CD14-positive monocyte (primary cell): Measurements from ENCODE around the gene PARP11. TPM values are rescaled to one million over a fixed set of nuclear protein-coding genes. Genes with fewer than 3 reads are reported as not detected.
A peak's percentile ranks its signal among the peaks of the same experiment; 100 is the strongest.

ENCODE experiments used
- DNase-seq, 3 donors: peaks; one replicate each; pipeline ENCODE4 v3.0.0-alpha.2; 2011 to 2022
- H2AFZ ChIP-seq: 2 replicates; pipeline ENCODE4 v1.6.0; 2012; ENCODE audit warnings: mild to moderate bottlenecking, low read depth, low read length, inconsistent platforms; ENCODE audit not compliant: insufficient read depth, poor library complexity, severe bottlenecking
- H3K27ac ChIP-seq, 2 donors: 1 replicate in 1 of 2; 2 replicates in 1 of 2; pipeline ENCODE4 v1.5.1; 2012 to 2013; ENCODE audit warnings: low read length in 2 of 2, control low read depth in 1 of 2, inconsistent platforms in 1 of 2, low read depth in 1 of 2, mild to moderate bottlenecking in 1 of 2
- H3K27me3 ChIP-seq, 2 donors: one replicate each; pipeline versions ENCODE4 v1.6.0 to v1.6.1; 2011 to 2013; ENCODE audit warnings: low read length in 2 of 2; ENCODE audit not compliant: control insufficient read depth in 2 of 2, insufficient read depth in 2 of 2
- H3K36me3 ChIP-seq, 2 donors: replicated peaks in 1 of 2; 1 replicate in 1 of 2; 2 replicates in 1 of 2; pipeline versions ENCODE4 v1.5.1 to v1.6.1; 2012 to 2013; ENCODE audit warnings: low read length in 2 of 2, control low read depth in 1 of 2, inconsistent platforms in 1 of 2, mild to moderate bottlenecking in 1 of 2; ENCODE audit not compliant: insufficient read depth in 2 of 2, control insufficient read depth in 1 of 2
- H3K4me1 ChIP-seq, 2 donors: 1 replicate in 1 of 2; 2 replicates in 1 of 2; pipeline versions ENCODE4 v1.5.1 to v1.6.1; 2012 to 2013; ENCODE audit warnings: low read length in 2 of 2, control low read depth in 1 of 2, inconsistent platforms in 1 of 2, mild to moderate bottlenecking in 1 of 2, moderate library complexity in 1 of 2; ENCODE audit not compliant: insufficient read depth in 2 of 2, control insufficient read depth in 1 of 2
- H3K4me2 ChIP-seq: replicated peaks from 2 replicates; pipeline ENCODE3; 2012; ENCODE audit warnings: low read length, moderate library complexity, mild to moderate bottlenecking; ENCODE audit not compliant: poor library complexity, severe bottlenecking; ENCODE audit errors: extremely low read depth
- H3K4me3 ChIP-seq, 3 experiments: fragments of 200-600 bp in 1 of 3; sonication (generic) in 1 of 3; replicated peaks in 1 of 3; 1 replicate in 2 of 3; 2 replicates in 1 of 3; pipeline ENCODE4 v1.5.1; 2011 to 2013; ENCODE audit warnings: low read length in 3 of 3, mild to moderate bottlenecking in 3 of 3, control low read depth in 2 of 3, low read depth in 2 of 3, inconsistent platforms in 1 of 3, moderate library complexity in 1 of 3
- H3K79me2 ChIP-seq: 2 replicates; pipeline ENCODE4 v1.6.0; 2012; ENCODE audit warnings: mild to moderate bottlenecking, control low read depth, inconsistent platforms, low read length, moderate library complexity; ENCODE audit not compliant: insufficient read depth
- H3K9ac ChIP-seq: 2 replicates; pipeline ENCODE4 v1.6.0; 2017; ENCODE audit warnings: low read length, mild to moderate bottlenecking; ENCODE audit not compliant: insufficient read depth, poor library complexity, severe bottlenecking
- H3K9me3 ChIP-seq, 2 donors: replicated peaks in 1 of 2; 1 replicate in 1 of 2; 2 replicates in 1 of 2; pipeline versions ENCODE4 v1.5.1 to v1.6.1; 2012 to 2013; ENCODE audit warnings: low read length in 2 of 2, control low read depth in 1 of 2; ENCODE audit not compliant: control insufficient read depth in 1 of 2, insufficient read depth in 1 of 2
- H4K20me1 ChIP-seq: 2 replicates; pipeline ENCODE4 v1.6.0; 2012; ENCODE audit warnings: mild to moderate bottlenecking, low read length, control low read depth, moderate library complexity; ENCODE audit not compliant: insufficient read depth
- H3K27ac Mint-ChIP-seq, 7 donors: one replicate each; pipeline ENCODE4 v1.8.0; 2020; ENCODE audit warnings: mild to moderate bottlenecking in 7 of 7, mixed read lengths in 7 of 7, moderate library complexity in 6 of 7, inconsistent platforms in 2 of 7
- H3K27me3 Mint-ChIP-seq, 3 donors: one replicate each; pipeline ENCODE4 v1.8.0; 2021 to 2022; ENCODE audit warnings: low read depth in 3 of 3, mild to moderate bottlenecking in 3 of 3, mixed read lengths in 3 of 3, moderate library complexity in 3 of 3, inconsistent platforms in 1 of 3
- H3K36me3 Mint-ChIP-seq, 2 donors: one replicate each; pipeline ENCODE4 v1.8.0; 2020; ENCODE audit warnings: mixed read lengths in 2 of 2, inconsistent platforms in 1 of 2, mild to moderate bottlenecking in 1 of 2
- H3K4me1 Mint-ChIP-seq: one replicate; pipeline ENCODE4 v1.8.0; 2020; ENCODE audit warnings: mild to moderate bottlenecking, mixed read lengths
- H3K4me3 Mint-ChIP-seq, 2 donors: one replicate each; pipeline ENCODE4 v1.8.0; 2020; ENCODE audit warnings: mild to moderate bottlenecking in 2 of 2, mixed read lengths in 2 of 2, moderate library complexity in 1 of 2
- H3K9me3 Mint-ChIP-seq, 7 donors: one replicate each; pipeline ENCODE4 v1.8.0; 2020 to 2022; ENCODE audit warnings: mixed read lengths in 7 of 7, mild to moderate bottlenecking in 6 of 7, moderate library complexity in 6 of 7, inconsistent platforms in 2 of 7
- CTCF ChIP-seq: fragments of 200-600 bp; IDR thresholded peaks from one replicate; pipeline ENCODE4 v1.8.0; 2022; ENCODE audit warnings: antibody characterized with exemption, mild to moderate bottlenecking
- WGBS: methylation state at CpG from one replicate; pipeline ENCODE4 v1.1.5; 2013; ENCODE audit warnings: missing lambda C conversion rate; ENCODE audit not compliant: insufficient coverage; 5-methylcytosine and 5-hydroxymethylcytosine counted together
- intact Hi-C, 2 donors: fragments of 100-400 bp; cut with micrococcal nuclease; formaldehyde crosslinking; loops; one replicate each; pipeline versions ENCODE4 v1.15.0 to v1.15.1; 2023
- polyA plus RNA-seq, 3 donors: library from polyadenylated mRNA; depleted of rRNA in 1 of 3; unstranded in 2 of 3; stranded (reverse) in 1 of 3; fragments of 300-500 nt in 2 of 3; fragments of >200 nt in 1 of 3; fragmentation: Illumina TruSeq in 2 of 3; gene quantifications; 1 replicate in 2 of 3; 2 replicates in 1 of 3; pipeline ENCODE4 v1.2.3, GENCODE V29; 2012 to 2021

Gene PARP11
- polyA plus RNA-seq, 3 donors: 3.2 to 6.2 (median 5.4) TPM

GRCh38 chr12:3896801-3897351 lies 23.7 kb upstream of the PARP11 start:
- TF ChIP-seq CTCF: no peak
- H3K27me3 ChIP-seq: no peaks in the 10 kb centered on the region
- 23% methylated on average over 2 of the region's 2 CpGs for WGBS
- H2AFZ ChIP-seq: peak overlapping the region; percentile 8
- H3K27ac ChIP-seq: peak overlapping the region; percentile 89 to 91
- peak overlapping the region; percentile 68 for H3K4me2 ChIP-seq
- H3K9me3 ChIP-seq: no peaks in the 10 kb centered on the region
- intact Hi-C loops: loop anchor here in 1 of 2 donors (10.0 kb wide), 1 partner anchor 48 kb away; no protein-coding TSS in a partner anchor
- Mint-ChIP-seq H3K4me3 (peak overlapping the region; percentile 55 to 87), H3K9me3 (no peaks in the 10 kb centered on the region), H3K36me3 (no peaks in the 10 kb centered on the region), H3K4me1 (peaks cover 6% of the 10 kb centered on the region), H3K27ac (peak overlapping the region; percentile 92 to 99 (median 99)), H3K27me3 (no peaks in the 10 kb centered on the region)
- peak overlapping the region in 1 of 3 experiments; percentile 68 for H3K4me3 ChIP-seq
- DNase-seq: peak; percentile 82 to 84 (median 83)
- no peaks in the 10 kb centered on the region for H3K36me3 ChIP-seq
- peaks cover 59 to 70% of the 10 kb centered on the region in 2 donors for H3K4me1 ChIP-seq
- no peaks in the 10 kb centered on the region for H4K20me1 ChIP-seq
- H3K79me2 ChIP-seq: no peaks in the 10 kb centered on the region
- H3K9ac ChIP-seq: peak overlapping the region; percentile 37

GRCh38 chr12:3896356-3896755 lies 23.2 kb upstream of the PARP11 start:
- Histone ChIP-seq H3K36me3 (no peaks in the 10 kb centered on the region), H3K9me3 (no peaks in the 10 kb centered on the region), H3K4me2 (peak overlapping the region; percentile 68), H4K20me1 (no peaks in the 10 kb centered on the region), H3K4me3 (peak overlapping the region in 1 of 3 experiments; percentile 68), H3K27ac (peak overlapping the region; percentile 89 to 91), H3K79me2 (no peaks in the 10 kb centered on the region), H3K4me1 (peaks cover 59 to 70% of the 10 kb centered on the region in 2 donors), H3K9ac (peak overlapping the region; percentile 37), H2AFZ (peak overlapping the region; percentile 8), H3K27me3 (no peaks in the 10 kb centered on the region)
- no peaks in the 10 kb centered on the region for H3K9me3 Mint-ChIP-seq
- H3K36me3 Mint-ChIP-seq: no peaks in the 10 kb centered on the region
- peak overlapping the region; percentile 92 to 99 (median 98) for H3K27ac Mint-ChIP-seq
- peaks cover 6% of the 10 kb centered on the region for H3K4me1 Mint-ChIP-seq
- peak in 2 of 3 donors; percentile 12 to 33 for DNase-seq
- peak overlapping the region; percentile 55 to 84 for H3K4me3 Mint-ChIP-seq
- no peaks in the 10 kb centered on the region for H3K27me3 Mint-ChIP-seq
- TF ChIP-seq CTCF: no peak
- intact Hi-C loops: loop anchor here in 1 of 2 donors (10.0 kb wide), 1 partner anchor 48 kb away; no protein-coding TSS in a partner anchor
- WGBS: no CpG with 5 or more reads among the region's 2 CpGs
